HL-60 (cell line): ENCODE measurements around the gene ATP11A.

Experiments used
- POLR2AphosphoS5 ChIP-seq: IDR thresholded peaks from 2 replicates; pipeline ENCODE4 v1.6.1; 2012; ENCODE audit warnings: low read depth
- TF ChIP-seq, protein P1 (sequence below): IDR thresholded peaks from one replicate; pipeline ENCODE4 v1.5.1; 2011; ENCODE audit warnings: low read length, control low read depth, inconsistent platforms; ENCODE audit not compliant: insufficient read depth
- TF ChIP-seq, protein P2 (sequence below): IDR thresholded peaks from 2 replicates; pipeline ENCODE4 v1.6.1; 2012; ENCODE audit warnings: low read depth; ENCODE audit not compliant: insufficient replicate concordance

DNA sequence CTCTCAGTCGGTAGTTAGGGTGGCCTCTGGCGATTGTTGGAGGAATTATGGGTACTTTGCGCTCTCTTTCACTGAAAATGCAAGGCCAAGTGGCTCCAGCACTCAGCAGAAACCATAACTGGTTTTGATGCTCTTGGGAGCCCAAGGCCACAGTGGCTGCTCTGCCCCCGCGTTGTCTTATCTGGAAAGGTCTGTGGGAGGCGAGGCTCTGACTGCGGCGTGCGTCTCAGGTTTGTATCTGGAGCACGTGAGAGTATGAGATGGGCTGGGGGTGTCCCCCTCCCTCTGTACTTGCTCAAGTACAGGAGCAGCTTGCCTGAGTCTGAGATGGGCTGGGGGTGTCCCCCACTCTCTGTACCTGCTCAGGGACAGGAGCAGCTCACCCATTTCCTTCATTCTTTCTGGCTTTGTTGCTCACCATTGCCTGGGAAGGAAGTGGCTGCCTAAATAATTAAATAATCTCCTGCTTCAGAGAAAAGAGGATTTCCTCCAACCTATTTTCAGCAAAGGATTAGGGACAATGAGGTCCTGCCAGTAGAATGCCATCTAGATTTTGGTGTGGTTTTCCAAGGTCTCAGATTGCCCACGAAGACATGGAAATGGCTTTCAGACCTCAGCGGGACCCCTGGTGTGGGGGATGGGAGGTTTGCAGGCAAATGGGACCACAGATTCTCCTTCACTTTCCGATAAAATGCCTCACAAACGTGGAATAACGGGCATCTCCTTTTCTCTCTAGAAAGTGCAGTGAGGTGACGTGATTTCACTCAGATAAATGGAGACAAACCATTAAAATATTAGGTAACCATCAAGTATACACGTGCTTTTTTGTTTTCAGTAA lies 14.7 kb downstream of the ATP11A start:
- TF ChIP-seq, protein P1, sequence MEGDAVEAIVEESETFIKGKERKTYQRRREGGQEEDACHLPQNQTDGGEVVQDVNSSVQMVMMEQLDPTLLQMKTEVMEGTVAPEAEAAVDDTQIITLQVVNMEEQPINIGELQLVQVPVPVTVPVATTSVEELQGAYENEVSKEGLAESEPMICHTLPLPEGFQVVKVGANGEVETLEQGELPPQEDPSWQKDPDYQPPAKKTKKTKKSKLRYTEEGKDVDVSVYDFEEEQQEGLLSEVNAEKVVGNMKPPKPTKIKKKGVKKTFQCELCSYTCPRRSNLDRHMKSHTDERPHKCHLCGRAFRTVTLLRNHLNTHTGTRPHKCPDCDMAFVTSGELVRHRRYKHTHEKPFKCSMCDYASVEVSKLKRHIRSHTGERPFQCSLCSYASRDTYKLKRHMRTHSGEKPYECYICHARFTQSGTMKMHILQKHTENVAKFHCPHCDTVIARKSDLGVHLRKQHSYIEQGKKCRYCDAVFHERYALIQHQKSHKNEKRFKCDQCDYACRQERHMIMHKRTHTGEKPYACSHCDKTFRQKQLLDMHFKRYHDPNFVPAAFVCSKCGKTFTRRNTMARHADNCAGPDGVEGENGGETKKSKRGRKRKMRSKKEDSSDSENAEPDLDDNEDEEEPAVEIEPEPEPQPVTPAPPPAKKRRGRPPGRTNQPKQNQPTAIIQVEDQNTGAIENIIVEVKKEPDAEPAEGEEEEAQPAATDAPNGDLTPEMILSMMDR = no peak
- TF ChIP-seq POLR2AphosphoS5 = no peak
- TF ChIP-seq, protein P2, sequence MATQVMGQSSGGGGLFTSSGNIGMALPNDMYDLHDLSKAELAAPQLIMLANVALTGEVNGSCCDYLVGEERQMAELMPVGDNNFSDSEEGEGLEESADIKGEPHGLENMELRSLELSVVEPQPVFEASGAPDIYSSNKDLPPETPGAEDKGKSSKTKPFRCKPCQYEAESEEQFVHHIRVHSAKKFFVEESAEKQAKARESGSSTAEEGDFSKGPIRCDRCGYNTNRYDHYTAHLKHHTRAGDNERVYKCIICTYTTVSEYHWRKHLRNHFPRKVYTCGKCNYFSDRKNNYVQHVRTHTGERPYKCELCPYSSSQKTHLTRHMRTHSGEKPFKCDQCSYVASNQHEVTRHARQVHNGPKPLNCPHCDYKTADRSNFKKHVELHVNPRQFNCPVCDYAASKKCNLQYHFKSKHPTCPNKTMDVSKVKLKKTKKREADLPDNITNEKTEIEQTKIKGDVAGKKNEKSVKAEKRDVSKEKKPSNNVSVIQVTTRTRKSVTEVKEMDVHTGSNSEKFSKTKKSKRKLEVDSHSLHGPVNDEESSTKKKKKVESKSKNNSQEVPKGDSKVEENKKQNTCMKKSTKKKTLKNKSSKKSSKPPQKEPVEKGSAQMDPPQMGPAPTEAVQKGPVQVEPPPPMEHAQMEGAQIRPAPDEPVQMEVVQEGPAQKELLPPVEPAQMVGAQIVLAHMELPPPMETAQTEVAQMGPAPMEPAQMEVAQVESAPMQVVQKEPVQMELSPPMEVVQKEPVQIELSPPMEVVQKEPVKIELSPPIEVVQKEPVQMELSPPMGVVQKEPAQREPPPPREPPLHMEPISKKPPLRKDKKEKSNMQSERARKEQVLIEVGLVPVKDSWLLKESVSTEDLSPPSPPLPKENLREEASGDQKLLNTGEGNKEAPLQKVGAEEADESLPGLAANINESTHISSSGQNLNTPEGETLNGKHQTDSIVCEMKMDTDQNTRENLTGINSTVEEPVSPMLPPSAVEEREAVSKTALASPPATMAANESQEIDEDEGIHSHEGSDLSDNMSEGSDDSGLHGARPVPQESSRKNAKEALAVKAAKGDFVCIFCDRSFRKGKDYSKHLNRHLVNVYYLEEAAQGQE = no peak
